Activated CD4-positive, alpha-beta T cell treated with anti-CD3 and anti-CD28 coated beads, Interleukin-2, amount 10 ng/mL, durations not matched to agents 24 days and 14 days (primary cell): ENCODE data around the gene UBE2U. TPM values are rescaled to one million over a fixed set of nuclear protein-coding genes. Genes with fewer than 3 reads are reported as not detected.
A peak's percentile ranks its signal among the peaks of the same experiment; 100 is the strongest.
"Not testable (repeated sequence)": the region's sequence is repeated elsewhere in the genome, so short reads cannot be mapped to it uniquely, and the experiment has no call there.

Experiments
- DNase-seq: peaks from one replicate; pipeline ENCODE4 v3.0.0; 2022
- H3K27ac Mint-ChIP-seq: one replicate; pipeline ENCODE4 v1.8.0; 2022; ENCODE audit warnings: mild to moderate bottlenecking, mixed read lengths
- H3K27me3 Mint-ChIP-seq: one replicate; pipeline ENCODE4 v1.8.0; 2022; ENCODE audit warnings: mixed read lengths
- H3K36me3 Mint-ChIP-seq: one replicate; pipeline ENCODE4 v1.8.0; 2022; ENCODE audit warnings: low read depth, mild to moderate bottlenecking, mixed read lengths
- H3K4me1 Mint-ChIP-seq: one replicate; pipeline ENCODE4 v1.8.0; 2021; ENCODE audit warnings: mixed read lengths
- H3K4me3 Mint-ChIP-seq: one replicate; pipeline ENCODE4 v1.8.0; 2022; ENCODE audit warnings: mild to moderate bottlenecking, moderate library complexity, mixed read lengths
- H3K9me3 Mint-ChIP-seq: one replicate; pipeline ENCODE4 v1.8.0; 2021; ENCODE audit warnings: mixed read lengths
- intact Hi-C: fragments of 100-400 bp; cut with micrococcal nuclease; formaldehyde crosslinking; loops from one replicate; pipeline ENCODE4 v1.15.1; 2023
- total RNA-seq: library from RNA; stranded (reverse); gene quantifications from 2 replicates; pipeline ENCODE4 v1.2.3, GENCODE V29; 2022

UBE2U gene
- total RNA-seq, 1 donor from 2014 or later, result not detected

- Mint-ChIP-seq H3K4me3 (no peak overlapping the region), H3K9me3 (no peaks in the 10 kb centered on the region), H3K4me1 (peaks cover 2% of the 10 kb centered on the region), H3K36me3 (no peaks in the 10 kb centered on the region), H3K27ac (no peak overlapping the region), H3K27me3 (no peaks in the 10 kb centered on the region)
- intact Hi-C loops, result no loop called here
- peak; percentile 18 for DNase-seq
These were observed 4.3 kb upstream of the UBE2U start for GRCh38 chr1:64199154-64199553.

DNA sequence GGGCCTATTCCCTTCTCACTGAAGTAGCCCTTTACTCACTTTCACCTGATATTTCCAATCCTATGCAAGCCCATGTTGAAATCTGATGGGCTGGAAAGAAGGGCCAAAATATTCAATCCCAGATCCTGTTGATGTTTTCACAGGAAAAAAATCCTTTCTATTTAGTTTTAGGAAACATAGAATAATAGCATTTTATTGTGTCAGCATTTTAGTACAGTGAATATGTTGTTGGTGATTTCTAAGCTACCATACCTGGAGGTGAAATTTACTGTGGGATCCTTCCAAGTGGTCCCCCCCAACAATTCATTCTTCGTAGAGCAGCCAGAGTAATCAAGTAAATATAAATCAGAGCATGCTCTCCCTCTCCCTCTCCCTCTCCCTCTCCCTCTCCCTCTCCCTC lies 3.4 kb upstream of the UBE2U start:
- no peak for DNase-seq
- H3K4me3 Mint-ChIP-seq, result no peak overlapping the region
- no peaks in the 10 kb centered on the region for H3K9me3 Mint-ChIP-seq
- H3K36me3 Mint-ChIP-seq, result no peaks in the 10 kb centered on the region
- intact Hi-C loops, result no loop called here
- no peak overlapping the region for H3K27ac Mint-ChIP-seq
- peaks cover 2% of the 10 kb centered on the region for H3K4me1 Mint-ChIP-seq
- H3K27me3 Mint-ChIP-seq, result no peaks in the 10 kb centered on the region

DNA sequence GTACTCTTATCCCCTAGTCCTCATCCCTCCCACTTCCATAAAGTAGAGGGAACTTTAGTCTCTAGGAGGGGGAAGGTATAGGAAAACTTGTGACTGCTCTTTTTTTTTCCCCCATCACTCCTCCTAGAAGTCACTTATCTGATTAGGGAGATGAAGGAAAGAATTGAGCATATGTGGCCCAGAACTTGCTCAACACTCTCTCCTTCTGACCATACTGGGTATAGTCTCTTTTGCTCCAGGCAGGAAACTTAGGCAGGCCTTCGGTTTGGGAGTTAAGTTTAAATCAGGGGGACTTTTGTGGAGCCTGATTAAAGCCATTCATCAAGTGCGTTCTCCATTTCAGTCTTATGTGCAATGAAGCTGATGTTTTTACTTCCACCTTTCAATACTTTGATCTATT lies 5.8 kb downstream of the UBE2U start:
- peaks cover 27% of the 10 kb centered on the region for H3K27me3 Mint-ChIP-seq
- no peaks in the 10 kb centered on the region for H3K9me3 Mint-ChIP-seq
- DNase-seq, result peak; percentile 36
- intact Hi-C loops, result no loop called here
- no peak overlapping the region for H3K27ac Mint-ChIP-seq
- no peak overlapping the region for H3K4me3 Mint-ChIP-seq
- H3K36me3 Mint-ChIP-seq, result no peaks in the 10 kb centered on the region
- no peaks in the 10 kb centered on the region for H3K4me1 Mint-ChIP-seq

DNA sequence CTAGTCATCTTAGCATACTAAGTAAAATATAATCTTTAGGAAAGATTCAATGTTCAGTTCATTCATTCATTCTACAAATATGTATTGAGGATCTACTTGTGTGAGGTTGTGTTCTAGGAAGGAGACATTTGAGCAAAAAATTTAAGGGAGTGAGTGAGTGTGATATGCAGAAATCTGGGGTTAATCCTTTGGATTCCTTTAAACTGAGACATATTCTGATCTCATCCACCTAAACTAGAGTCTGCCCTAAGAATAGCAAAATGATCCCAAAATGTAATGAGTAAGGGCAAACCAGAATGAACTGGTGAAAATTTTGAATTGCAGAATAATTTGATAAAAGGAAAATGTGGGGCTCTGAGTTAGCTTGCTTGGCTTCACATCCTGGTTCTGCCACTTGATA lies 8.6 kb downstream of the UBE2U start:
- intact Hi-C loops, result no loop called here
- Mint-ChIP-seq H3K9me3 (no peaks in the 10 kb centered on the region), H3K27me3 (peaks cover 37% of the 10 kb centered on the region), H3K4me1 (no peaks in the 10 kb centered on the region), H3K4me3 (no peak overlapping the region), H3K36me3 (no peaks in the 10 kb centered on the region), H3K27ac (no peak overlapping the region)
- DNase-seq, result no peak

DNA sequence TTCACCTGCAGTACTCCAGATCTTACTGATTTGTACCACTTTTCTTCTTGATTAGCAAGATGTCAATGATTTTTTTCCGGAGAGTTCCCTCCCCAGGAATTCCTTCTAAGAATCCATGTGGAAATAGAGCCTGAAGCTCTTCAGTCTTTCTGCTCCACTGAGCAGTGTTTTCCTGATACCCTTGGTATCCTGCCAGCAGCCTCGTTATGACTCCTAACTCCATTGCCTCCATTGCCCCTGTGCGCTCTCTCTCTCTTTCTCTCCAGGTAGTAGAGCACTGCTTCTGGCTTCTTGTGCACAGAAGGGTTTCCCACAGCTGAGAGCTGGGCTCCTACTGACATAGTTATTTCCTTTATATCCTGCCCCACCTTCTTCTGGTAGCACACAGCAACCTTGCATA lies 12.2 kb downstream of the UBE2U start:
- Mint-ChIP-seq H3K9me3 (no peaks in the 10 kb centered on the region), H3K27me3 (peaks cover 46% of the 10 kb centered on the region)

GRCh38 chr1:64220241-64220640 lies 16.8 kb downstream of the UBE2U start:
- no peaks in the 10 kb centered on the region for H3K36me3 Mint-ChIP-seq
- H3K27me3 Mint-ChIP-seq, result peaks cover 44% of the 10 kb centered on the region
- H3K4me3 Mint-ChIP-seq, result no peak overlapping the region
- peaks cover 8% of the 10 kb centered on the region for H3K4me1 Mint-ChIP-seq
- intact Hi-C loops, result no loop called here
- no peaks in the 10 kb centered on the region for H3K9me3 Mint-ChIP-seq
- H3K27ac Mint-ChIP-seq, result no peak overlapping the region
- DNase-seq, result no peak

More for the DNA sequence above, 12.2 kb downstream of the UBE2U start:
- Mint-ChIP-seq H3K4me3 (no peak overlapping the region), H3K36me3 (no peaks in the 10 kb centered on the region), H3K4me1 (no peaks in the 10 kb centered on the region), H3K27ac (no peak overlapping the region)
- intact Hi-C loops, result no loop called here
- no peak for DNase-seq

DNA sequence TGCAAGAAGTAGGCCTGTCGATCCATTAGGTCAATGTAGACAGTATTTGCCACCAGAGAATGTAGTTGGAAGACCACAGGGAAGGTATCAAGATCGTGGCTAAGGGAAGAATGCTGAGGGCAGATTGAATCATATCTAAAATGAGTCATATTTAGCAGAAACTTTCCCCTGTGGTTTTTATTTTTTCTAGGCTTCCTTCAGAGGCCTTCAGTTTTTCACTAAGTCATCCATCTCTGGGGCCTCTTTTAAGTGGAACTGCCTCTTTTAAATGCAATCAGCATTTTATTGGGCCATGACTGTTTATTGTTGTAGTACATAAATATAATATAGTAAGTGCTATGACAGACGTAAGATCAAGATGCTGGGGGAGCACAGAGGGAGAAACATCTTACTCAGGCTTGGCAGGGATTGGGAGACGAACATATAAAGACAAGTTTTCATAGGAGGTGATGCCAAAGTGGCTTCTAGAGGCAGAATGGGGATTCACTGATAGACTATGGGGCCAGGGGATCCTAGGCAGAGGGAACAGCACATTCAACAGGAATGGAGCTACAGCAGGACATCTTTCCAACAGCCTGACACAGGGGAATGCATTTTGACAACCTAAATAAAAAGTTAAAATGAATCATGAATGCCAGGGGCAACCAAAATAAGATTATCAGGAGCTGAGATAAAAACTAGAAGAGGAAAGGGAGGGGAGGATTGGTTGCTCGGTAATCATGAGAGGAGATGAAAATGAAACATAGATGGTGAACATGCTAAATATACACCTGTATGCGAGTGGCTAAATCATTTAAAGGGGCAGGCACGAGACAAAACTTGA lies 20.1 kb downstream of the UBE2U start:
- Mint-ChIP-seq H3K4me3 (peak overlapping the region; percentile 4), H3K9me3 (no peaks in the 10 kb centered on the region), H3K36me3 (no peaks in the 10 kb centered on the region), H3K4me1 (peaks cover 8% of the 10 kb centered on the region), H3K27ac (no peak overlapping the region), H3K27me3 (peaks cover 37% of the 10 kb centered on the region)
- intact Hi-C loops, result loop anchor here (1.0 kb wide), 1 partner anchor 51 kb away; no protein-coding TSS in a partner anchor
- no peak for DNase-seq

DNA sequence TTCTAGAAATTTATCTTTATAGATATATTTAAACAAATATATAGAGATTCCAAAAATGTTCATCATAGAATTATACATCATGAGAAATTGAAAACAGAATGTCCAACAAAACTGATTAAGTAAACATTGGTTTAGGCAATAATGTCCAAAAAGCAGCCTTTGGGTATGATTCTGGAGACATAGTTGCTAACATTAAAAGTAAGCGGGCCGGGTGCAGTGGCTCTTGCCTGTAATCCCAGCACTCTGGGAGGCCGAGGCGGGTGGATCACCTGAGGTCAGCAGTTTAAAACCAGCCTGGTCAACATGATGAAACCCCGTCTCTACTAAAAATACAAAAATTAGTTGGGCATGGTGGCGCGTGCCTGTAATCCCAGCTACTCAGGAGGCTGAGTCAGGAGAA lies 20.8 kb downstream of the UBE2U start:
- H3K4me1 Mint-ChIP-seq, H3K27ac Mint-ChIP-seq, intact Hi-C loops, H3K9me3 Mint-ChIP-seq, DNase-seq, H3K4me3 Mint-ChIP-seq, H3K36me3 Mint-ChIP-seq: not testable (repeated sequence)
- peaks cover 31% of the 10 kb centered on the region for H3K27me3 Mint-ChIP-seq

GRCh38 chr1:64228167-64228957 lies 24.9 kb downstream of the UBE2U start:
- Mint-ChIP-seq H3K4me3 (no peak overlapping the region), H3K9me3 (no peaks in the 10 kb centered on the region), H3K36me3 (no peaks in the 10 kb centered on the region), H3K27me3 (peaks cover 27% of the 10 kb centered on the region), H3K4me1 (peaks cover 6% of the 10 kb centered on the region), H3K27ac (no peak overlapping the region)
- DNase-seq, result no peak
- intact Hi-C loops, result no loop called here

DNA sequence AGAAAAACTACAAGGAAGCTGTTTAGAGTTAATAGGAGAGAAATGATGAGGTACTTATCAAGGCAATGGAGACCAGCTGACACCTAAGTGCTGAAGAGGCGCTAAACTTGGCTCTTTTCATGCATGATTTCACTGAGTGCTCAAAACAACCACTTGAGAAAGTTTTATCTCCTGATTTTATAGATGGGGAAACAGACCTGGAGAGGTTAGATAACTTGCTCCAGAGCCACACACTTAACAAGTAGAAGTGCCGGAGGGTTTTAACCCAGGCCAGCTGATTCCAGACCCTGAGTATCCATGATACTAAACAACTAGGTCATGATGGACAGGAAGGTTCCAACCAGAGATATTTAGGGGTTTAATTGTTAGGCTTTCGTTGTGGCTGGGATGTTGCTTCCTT lies 25.9 kb downstream of the UBE2U start:
- no peaks in the 10 kb centered on the region for H3K4me1 Mint-ChIP-seq
- DNase-seq, result no peak
- no peak overlapping the region for H3K4me3 Mint-ChIP-seq
- H3K36me3 Mint-ChIP-seq, result no peaks in the 10 kb centered on the region
- H3K9me3 Mint-ChIP-seq, result no peaks in the 10 kb centered on the region
- no peak overlapping the region for H3K27ac Mint-ChIP-seq
- intact Hi-C loops, result no loop called here
- H3K27me3 Mint-ChIP-seq, result peaks cover 31% of the 10 kb centered on the region

DNA sequence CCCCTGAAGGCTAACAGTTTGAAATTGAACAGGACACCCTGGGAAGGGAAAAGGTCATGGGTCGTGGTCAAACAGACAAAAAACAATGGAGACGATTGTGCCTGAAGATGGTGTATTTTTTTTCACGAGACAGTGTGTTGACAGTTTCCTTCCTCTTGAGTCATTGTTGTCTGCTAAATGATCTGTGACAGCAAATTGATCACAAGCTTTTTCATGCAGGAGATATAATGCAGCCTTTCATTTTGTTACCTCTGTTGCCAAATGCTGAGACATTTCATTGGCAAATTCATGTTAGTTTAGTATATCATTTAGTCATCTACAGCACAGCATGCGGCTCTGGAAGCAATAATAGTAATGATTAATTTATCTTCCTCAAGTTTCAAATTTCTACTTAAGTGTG lies 27.7 kb downstream of the UBE2U start:
- DNase-seq, result no peak
- Mint-ChIP-seq H3K4me1 (no peaks in the 10 kb centered on the region), H3K36me3 (no peaks in the 10 kb centered on the region), H3K4me3 (no peak overlapping the region), H3K27ac (no peak overlapping the region), H3K27me3 (peaks cover 27% of the 10 kb centered on the region), H3K9me3 (no peaks in the 10 kb centered on the region)
- intact Hi-C loops, result no loop called here

DNA sequence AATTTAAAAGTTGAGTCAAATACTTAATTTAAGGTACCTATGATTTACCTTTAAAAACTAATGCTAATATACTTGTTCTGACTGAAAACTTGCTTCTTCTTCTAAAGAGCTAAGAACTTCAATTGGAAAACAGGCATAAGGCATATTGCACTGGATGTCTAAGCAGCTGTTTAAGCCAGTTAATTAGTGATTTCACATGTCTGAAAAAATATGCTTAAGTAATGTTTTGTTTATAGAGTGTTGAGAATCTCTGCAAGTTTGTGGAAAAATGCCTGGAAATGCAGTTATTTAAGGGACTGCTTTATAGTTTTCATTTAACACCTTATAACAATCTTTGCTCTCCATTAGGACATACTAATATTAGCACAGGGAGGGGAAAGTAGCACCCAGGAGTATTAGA lies 28.2 kb downstream of the UBE2U start:
- H3K36me3 Mint-ChIP-seq, result no peaks in the 10 kb centered on the region
- intact Hi-C loops, result no loop called here
- no peaks in the 10 kb centered on the region for H3K4me1 Mint-ChIP-seq
- peaks cover 26% of the 10 kb centered on the region for H3K27me3 Mint-ChIP-seq
- no peaks in the 10 kb centered on the region for H3K9me3 Mint-ChIP-seq
- DNase-seq, result no peak
- H3K4me3 Mint-ChIP-seq, result no peak overlapping the region
- no peak overlapping the region for H3K27ac Mint-ChIP-seq

GRCh38 chr1:64234714-64235113 lies 31.3 kb downstream of the UBE2U start:
- H3K36me3 Mint-ChIP-seq, result no peaks in the 10 kb centered on the region
- DNase-seq, result no peak
- intact Hi-C loops, result no loop called here
- H3K27ac Mint-ChIP-seq, result no peak overlapping the region
- no peak overlapping the region for H3K4me3 Mint-ChIP-seq
- peaks cover 32% of the 10 kb centered on the region for H3K27me3 Mint-ChIP-seq
- no peaks in the 10 kb centered on the region for H3K4me1 Mint-ChIP-seq
- no peaks in the 10 kb centered on the region for H3K9me3 Mint-ChIP-seq

- no peaks in the 10 kb centered on the region for H3K4me1 Mint-ChIP-seq
- no peaks in the 10 kb centered on the region for H3K9me3 Mint-ChIP-seq
These were observed 31.8 kb downstream of the UBE2U start for GRCh38 chr1:64235181-64235580.

More at GRCh38 chr1:64235181-64235580, 31.8 kb downstream of the UBE2U start:
- Mint-ChIP-seq H3K27ac (no peak overlapping the region), H3K4me3 (no peak overlapping the region), H3K36me3 (no peaks in the 10 kb centered on the region), H3K27me3 (peaks cover 28% of the 10 kb centered on the region)
- intact Hi-C loops, result no loop called here
- DNase-seq, result no peak
